GF-D8 (cell line): ENCODE results near the gene TTLL4.
A peak's percentile ranks its signal among the peaks of the same experiment; 100 is the strongest.
"Not testable (repeated sequence)": the region's sequence is repeated elsewhere in the genome, so short reads cannot be mapped to it uniquely, and the experiment has no call there.

Experiments
- DNase-seq: peaks from one replicate; lab custom pipeline; 2025; lab: John Stamatoyannopoulos, UW

The TTLL4 gene

DNA sequence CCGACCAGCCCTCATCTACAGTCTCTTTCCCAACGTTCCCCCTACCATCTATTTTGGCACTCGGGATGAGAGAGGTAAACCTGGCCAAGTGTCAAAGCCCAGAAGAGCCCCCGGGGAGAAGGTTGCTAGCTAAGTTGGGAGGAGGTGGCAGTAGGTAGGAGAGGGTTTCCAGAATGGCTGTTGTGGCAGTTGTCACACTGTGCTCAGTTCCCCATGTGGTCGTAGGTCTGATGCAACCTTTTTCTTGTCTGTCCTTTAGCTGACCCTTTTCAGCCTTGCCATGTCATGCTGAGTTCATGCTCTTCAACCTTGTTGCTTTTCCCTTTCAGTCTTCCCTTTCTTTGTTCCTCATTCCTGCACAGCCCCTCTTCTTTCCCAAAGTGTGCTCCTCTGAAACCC is 34.5 kb downstream of the TTLL4 start:
- peak; percentile 85 for DNase-seq

- DNase-seq, result no peak
These were observed 35.2 kb downstream of the TTLL4 start for GRCh38 chr2:218745559-218746469.

DNA sequence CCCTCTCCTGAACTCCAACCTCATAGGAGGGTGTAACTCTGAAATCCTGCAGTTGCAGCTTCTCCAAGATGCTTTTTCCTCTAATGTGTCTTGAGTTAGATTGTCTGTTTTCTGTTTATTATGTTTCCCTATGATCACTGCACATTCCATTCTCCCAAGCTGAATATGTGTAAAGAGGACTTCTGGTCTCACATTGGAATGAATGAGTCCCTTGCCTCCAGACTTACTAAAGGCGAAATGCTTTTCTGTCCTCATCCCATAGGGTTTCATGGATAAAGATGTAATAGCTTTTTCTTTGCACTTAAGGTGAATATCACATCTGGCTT is 35.8 kb downstream of the TTLL4 start:
- no peak for DNase-seq

- DNase-seq, result no peak
These were observed 36.3 kb downstream of the TTLL4 start for GRCh38 chr2:218746960-218747359.

- no peak for DNase-seq
These were observed 38.3 kb downstream of the TTLL4 start for GRCh38 chr2:218748741-218749441.

DNA sequence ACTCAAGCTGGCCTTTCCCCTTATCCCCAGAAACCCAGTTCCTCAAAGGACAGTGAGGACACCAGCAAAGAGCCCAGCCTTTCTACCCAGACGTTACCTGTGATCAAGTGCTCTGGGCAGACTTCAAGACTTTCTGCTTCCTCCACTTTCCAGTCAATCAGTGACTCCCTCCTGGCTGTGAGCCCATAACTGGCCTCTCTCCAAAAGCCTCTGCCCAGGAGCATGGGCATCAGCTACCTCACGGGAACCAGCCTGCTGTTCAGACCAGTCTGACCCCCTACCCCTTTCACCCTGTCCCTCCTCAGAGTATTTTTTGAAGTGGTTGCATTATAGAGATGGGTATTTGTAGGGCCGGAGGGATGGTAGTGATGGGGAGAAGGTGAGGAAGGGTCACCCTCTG is 43.6 kb downstream of the TTLL4 start:
- DNase-seq, result no peak

GRCh38 chr2:218754781-218755180 is 44.1 kb downstream of the TTLL4 start:
- DNase-seq, result no peak

GRCh38 chr2:218755198-218755566 is 44.5 kb downstream of the TTLL4 start:
- DNase-seq, result no peak

DNA sequence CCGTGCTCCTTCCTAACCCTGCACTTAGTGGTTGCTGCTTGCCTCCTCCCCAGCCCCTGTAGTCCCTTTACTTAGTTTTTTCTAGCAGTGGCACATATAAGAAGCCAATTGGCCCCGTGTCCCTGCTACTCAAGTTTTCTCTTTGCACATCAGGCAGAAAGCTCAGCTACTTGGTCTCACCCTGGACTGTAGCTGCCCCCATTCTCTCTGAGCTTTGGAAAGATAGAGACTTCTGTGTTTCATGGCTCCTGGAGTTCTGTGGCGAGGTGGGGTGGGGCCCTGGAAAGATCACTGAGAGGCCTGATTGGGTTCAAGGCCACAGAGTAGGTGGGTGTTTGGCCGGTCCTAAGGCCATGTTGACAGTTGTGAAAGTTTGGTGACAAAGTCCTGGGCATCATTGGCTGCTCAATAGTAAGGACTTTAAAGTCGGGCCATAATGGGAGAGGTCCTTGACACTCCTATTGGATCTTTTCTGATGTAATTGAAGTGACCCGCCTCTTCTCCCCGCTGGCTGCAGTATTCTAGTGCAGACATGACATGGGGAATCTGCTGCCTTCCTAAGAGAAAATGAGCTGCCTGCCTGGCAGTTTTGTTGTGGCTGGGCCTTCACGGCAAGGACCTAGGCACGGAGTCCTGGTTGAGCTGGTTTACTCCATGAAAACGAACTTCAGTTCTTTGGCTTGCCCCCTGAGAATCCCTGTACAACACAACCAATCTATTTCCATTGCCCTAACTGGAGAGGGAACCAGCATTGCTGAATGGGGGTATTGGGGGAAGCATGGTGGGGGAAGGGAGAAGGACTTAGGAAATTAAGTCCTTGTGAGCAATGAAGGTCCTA is 45.2 kb downstream of the TTLL4 start:
- DNase-seq, result no peak

DNA sequence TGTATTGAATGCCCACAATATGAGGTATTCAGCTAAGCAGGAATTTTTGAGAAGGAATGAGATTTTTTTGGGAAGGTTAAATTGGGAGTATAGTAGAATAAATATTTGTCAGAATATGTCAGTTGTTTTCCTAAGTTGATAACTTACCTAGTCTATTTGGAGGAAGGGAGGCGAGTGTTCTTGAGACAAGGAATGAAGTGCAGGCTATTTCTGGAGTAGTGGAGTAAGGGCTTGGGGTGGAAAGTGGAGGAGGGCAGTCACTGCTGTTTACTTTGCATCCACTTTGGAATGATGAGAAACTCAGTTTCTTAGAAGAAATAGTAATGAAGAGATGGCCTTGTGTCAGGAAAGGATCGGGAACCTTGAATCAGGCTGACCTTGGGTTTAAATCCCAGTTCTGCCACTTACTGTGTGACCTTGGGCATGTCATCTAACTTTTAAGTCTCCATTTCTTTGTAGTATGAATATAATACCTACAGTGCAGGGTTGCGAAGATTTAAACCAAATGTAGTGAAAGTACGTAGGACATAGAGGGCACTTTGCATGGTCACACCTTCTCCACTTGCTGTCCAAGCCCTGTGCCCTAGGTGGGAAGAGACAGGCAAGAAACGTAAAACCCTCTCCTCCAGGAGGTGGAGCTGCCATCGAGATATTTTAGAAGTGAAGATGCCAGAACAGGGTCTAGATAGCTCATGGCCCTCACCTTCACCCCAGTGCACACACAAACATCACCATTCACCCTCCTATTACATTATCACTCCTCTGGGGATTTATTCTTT is 46.2 kb downstream of the TTLL4 start:
- no peak for DNase-seq

DNA sequence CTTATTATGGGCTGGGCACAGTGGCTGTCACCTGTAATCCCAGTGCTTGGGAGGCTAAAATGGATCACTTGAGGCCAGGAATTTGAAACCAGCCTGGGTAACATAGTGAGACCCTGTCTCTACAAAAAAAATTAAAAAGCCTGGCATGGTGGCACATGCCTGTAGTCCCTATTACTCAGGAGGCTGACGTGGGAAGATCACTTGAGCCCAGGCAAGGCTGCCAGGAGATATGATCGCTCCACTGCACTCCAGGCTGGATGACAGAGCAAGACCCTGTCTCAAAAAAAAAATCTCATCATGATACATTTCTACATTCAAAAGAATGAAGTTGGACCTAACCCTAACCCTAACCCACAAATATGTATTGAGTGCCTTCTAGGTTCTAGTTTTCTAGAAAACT is 51.2 kb downstream of the TTLL4 start:
- no peak for DNase-seq

GRCh38 chr2:218772759-218773158 is 62.1 kb downstream of the TTLL4 start:
- DNase-seq, result not testable (repeated sequence)

DNA sequence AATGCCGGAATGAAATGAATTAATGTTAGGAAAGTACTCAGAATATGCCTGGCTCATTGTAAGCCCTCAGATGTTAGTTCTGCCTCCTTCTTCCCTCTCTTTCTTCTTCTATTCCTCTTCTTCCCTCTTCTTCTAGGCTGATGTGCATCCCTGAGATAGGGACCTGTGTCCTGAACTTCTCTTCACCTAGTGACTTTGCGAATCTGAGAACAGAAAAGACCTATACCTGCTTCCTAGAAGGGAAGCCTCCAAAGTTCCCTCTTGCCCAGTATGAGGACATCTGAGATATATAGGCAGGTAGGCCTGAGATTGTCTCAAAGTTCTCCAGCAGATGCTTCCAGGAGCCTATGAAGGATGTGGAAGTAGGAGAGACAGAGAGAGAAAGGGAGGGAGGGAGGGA is 63.2 kb downstream of the TTLL4 start:
- DNase-seq, result no peak

DNA sequence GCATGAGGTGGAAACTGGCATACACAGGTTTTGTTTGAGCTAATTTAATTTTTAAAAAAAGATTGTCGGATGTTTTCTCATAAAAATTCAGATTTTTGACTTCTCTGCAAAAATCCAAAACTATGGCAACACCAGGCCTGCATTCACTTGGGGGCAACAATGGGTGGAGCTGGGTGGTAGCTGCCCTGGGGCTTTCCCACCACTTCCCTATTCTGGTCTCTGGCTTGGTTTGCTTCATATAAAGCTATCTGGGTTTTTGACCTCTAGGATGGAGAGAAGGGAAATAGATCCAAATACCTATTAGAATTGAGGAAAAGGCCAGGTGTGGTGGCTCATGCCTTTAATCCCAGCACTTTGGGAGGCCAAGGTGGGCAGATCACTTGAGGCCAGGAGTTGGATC is 65.9 kb downstream of the TTLL4 start:
- no peak for DNase-seq

DNA sequence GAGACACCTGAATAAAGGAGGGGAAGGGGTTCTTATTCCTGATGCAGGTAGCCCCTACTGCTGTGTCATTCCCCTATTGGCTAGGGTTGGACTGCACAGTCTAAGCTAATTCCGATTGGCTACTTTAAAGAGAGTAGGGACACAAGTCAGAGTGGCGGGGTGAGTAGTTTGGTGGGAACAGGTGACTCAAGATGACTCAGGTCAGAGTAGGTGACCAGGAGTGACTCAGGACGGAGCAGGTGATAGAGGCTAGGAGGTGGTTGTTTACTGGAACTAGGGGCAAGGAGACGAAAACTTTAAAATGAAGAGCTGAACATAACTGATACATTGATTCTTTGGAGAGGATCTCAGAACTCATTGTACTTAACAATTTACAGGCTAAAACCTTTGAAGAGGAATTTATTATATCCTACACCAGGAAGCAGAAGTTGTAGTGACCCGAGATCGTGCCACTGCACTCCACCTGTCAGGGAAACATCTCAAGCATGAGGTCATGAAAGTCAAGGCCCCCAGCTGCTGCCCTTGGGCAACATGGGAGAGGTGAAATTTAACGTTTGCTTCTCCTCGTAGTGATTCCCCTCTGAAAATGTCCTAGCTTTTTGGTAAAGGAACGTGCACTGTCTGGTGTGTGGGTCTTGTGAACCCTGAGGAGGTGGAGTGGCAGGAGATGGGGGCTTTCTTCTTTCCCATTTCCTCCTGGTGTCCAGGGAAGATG is 66.8 kb downstream of the TTLL4 start:
- no peak for DNase-seq

DNA sequence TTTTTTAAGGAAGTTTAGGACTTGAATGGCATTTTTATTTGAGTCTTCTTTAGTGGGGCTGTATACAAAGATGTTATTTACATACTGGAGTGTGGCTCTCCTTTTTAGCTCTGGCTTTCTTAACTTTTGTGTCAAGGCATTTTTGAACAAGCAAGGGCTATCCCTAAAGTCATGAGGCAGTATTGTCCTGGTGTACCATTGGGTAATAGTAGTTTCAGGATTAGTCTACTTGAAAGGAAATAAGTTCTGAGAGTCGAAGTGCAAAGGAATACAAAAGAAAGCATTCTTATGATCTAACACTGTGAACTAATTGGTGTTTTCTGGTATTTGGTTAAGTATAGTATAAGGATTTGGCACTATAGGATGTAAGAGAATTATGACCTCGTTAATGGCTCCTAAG is 69.4 kb downstream of the TTLL4 start:
- no peak for DNase-seq

- DNase-seq, result no peak
These were observed 70.4 kb downstream of the TTLL4 start for GRCh38 chr2:218780851-218781690.

DNA sequence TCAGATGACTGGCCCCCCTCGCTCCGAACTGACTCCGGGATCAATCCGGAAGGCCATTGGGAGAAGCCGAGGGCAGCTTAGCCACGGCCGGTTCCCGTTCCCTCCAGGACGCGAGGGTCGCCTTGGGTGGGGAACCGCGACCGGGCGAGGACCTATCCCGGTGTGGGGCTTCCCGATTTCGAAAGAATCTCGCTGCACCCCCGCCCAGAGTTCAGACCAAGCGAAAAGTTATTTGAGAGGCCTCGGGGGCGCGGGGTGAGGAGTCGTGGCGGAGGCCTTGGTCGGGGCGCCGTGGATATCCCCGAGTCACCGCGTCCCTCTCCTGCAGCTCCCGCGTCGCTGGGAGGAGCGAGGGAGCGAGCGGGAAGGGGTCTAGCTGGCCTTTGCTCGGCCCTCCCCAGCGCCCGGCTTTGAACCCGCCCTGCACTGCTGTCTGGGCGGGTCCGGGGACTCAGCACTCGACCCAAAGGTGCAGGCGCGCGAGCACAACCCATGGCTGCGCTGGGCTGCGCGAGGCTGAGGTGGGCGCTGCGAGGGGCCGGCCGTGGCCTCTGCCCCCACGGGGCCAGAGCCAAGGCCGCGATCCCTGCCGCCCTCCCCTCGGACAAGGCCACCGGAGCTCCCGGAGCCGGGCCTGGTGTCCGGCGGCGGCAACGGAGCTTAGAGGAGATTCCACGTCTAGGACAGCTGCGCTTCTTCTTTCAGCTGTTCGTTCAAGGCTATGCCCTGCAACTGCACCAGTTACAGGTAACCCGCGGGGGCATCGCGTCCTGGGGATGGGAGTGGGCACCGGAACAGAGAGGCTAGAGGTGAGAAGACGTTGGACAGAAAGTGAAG is 71.3 kb downstream of the TTLL4 start, which contains the start of gene CYP27A1:
Gene CYP27A1 (plus strand): TSS at position 457 of the 837 bp plus-strand sequence. CDS start 36 bp downstream, at position 493.
- no peak for DNase-seq

DNA sequence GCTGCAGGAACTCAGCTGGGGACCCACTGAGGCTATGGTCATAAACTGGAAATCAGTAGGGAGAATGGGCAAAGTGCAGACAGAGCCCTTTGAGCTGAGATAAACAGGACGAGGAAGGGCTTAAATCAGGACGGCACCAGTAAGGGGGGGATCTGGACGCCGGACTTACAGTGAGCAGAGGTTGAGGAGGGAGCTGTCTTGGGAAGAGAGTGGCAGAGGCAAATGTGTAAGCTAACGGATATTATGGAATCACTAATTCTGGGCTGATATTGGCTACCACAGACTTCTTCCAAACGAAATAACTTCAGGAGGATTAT is 71.9 kb downstream of the TTLL4 start:
- DNase-seq, result no peak
